GM23338 (cell line): Measurements from ENCODE around the gene PLCXD3. TPM values are rescaled to one million over a fixed set of nuclear protein-coding genes. Genes with fewer than 3 reads are reported as not detected.

Experiments used
- ATAC-seq: fragments of 200-7000 bp; cut with Tn5 transposase; 3 replicates; pipeline ENCODE4 v1.9.1; 2020
- DNase-seq: peaks from one replicate; pipeline ENCODE4 v3.0.0-alpha.2; 2015; ENCODE audit warnings: low spot score
- H2AFZ ChIP-seq: fragments of 200-600 bp; sonication (generic); 2 replicates; pipeline ENCODE4 v1.8.0; 2016; ENCODE audit warnings: antibody characterized with exemption, mild to moderate bottlenecking, moderate library complexity
- H3F3A ChIP-seq: fragments of 200-600 bp; sonication (generic); replicated peaks from 2 replicates; pipeline ENCODE4 v1.8.0; 2017; ENCODE audit warnings: antibody characterized with exemption, mixed run types, low read depth
- H3K27ac ChIP-seq: fragments of 200-600 bp; sonication (generic); 2 replicates; pipeline ENCODE4 v1.6.1; 2016; ENCODE audit warnings: low read depth
- H3K27me3 ChIP-seq: fragments of 200-600 bp; sonication (generic); 2 replicates; pipeline ENCODE4 v1.8.0; 2016; ENCODE audit warnings: mild to moderate bottlenecking, mixed run types, moderate library complexity; ENCODE audit not compliant: insufficient read depth
- H3K36me3 ChIP-seq: fragments of 200-600 bp; sonication (generic); 2 replicates; pipeline ENCODE4 v1.8.0; 2016; ENCODE audit warnings: mild to moderate bottlenecking; ENCODE audit not compliant: insufficient read depth
- H3K4me1 ChIP-seq: fragments of 200-600 bp; sonication (generic); 2 replicates; pipeline ENCODE4 v1.8.0; 2016; ENCODE audit warnings: mild to moderate bottlenecking, moderate library complexity; ENCODE audit not compliant: insufficient read depth
- H3K4me2 ChIP-seq: fragments of 200-600 bp; sonication (generic); 2 replicates; pipeline ENCODE4 v1.7.1; 2017; ENCODE audit warnings: mixed run types
- H3K4me3 ChIP-seq: fragments of 200-600 bp; sonication (generic); 2 replicates; pipeline ENCODE4 v1.6.1; 2016; ENCODE audit warnings: mixed run types
- H3K79me2 ChIP-seq: fragments of 200-600 bp; sonication (generic); replicated peaks from 2 replicates; pipeline ENCODE4 v1.8.0; 2017; ENCODE audit warnings: mild to moderate bottlenecking; ENCODE audit not compliant: insufficient read depth
- H3K9me2 ChIP-seq: fragments of 200-600 bp; sonication (generic); 2 replicates; pipeline ENCODE4 v1.8.0; 2017; ENCODE audit not compliant: insufficient read depth
- H4K20me1 ChIP-seq: fragments of 200-600 bp; sonication (generic); replicated peaks from 2 replicates; pipeline ENCODE4 v1.8.0; 2017; ENCODE audit warnings: mild to moderate bottlenecking; ENCODE audit not compliant: insufficient read depth
- H3K27ac Mint-ChIP-seq: 2 replicates; pipeline ENCODE4 v1.8.0; 2020; ENCODE audit warnings: inconsistent platforms, mild to moderate bottlenecking, moderate library complexity, mixed read lengths
- H3K27me3 Mint-ChIP-seq: 3 replicates; pipeline ENCODE4 v1.8.0; 2022; ENCODE audit warnings: low read depth, mild to moderate bottlenecking, moderate library complexity, mixed read lengths, inconsistent platforms; ENCODE audit not compliant: insufficient read depth, poor library complexity
- H3K36me3 Mint-ChIP-seq: 3 replicates; pipeline ENCODE4 v1.8.0; 2021; ENCODE audit warnings: low read depth, mild to moderate bottlenecking, inconsistent platforms, moderate library complexity, mixed read lengths
- H3K4me1 Mint-ChIP-seq: 3 replicates; pipeline ENCODE4 v1.8.0; 2020; ENCODE audit warnings: mild to moderate bottlenecking, inconsistent platforms, mixed read lengths
- H3K4me3 Mint-ChIP-seq: 3 replicates; pipeline ENCODE4 v1.8.0; 2021; ENCODE audit warnings: moderate library complexity, mild to moderate bottlenecking, inconsistent platforms, mixed read lengths
- H3K9me3 Mint-ChIP-seq: 3 replicates; pipeline ENCODE4 v1.8.0; 2020; ENCODE audit warnings: moderate library complexity, mild to moderate bottlenecking, inconsistent platforms, mixed read lengths
- CREB1 ChIP-seq: fragments of 250-450 bp; sonication (Bioruptor Pico); IDR thresholded peaks from 2 replicates; pipeline ENCODE4 v1.5.0; 2020; ENCODE audit warnings: low read depth, mild to moderate bottlenecking, moderate library complexity
- CTCF ChIP-seq, 2 experiments: fragments of 200-600 bp in 1 of 2; sonication (generic) in 1 of 2; conservative IDR thresholded peaks; 2 replicates each; pipeline versions ENCODE4 v1.5.1 to v1.6.1; 2016 to 2017; ENCODE audit warnings: antibody characterized with exemption in 2 of 2, low read depth in 2 of 2, mild to moderate bottlenecking in 2 of 2, moderate library complexity in 1 of 2
- ETS1 ChIP-seq: IDR thresholded peaks from 2 replicates; pipeline ENCODE4 v1.6.1; 2016; ENCODE audit warnings: antibody characterized with exemption
- EZH2phosphoT487 ChIP-seq: fragments of 200-600 bp; sonication (generic); IDR thresholded peaks from one replicate; pipeline ENCODE4 v1.8.1; 2018; ENCODE audit warnings: antibody characterized with exemption; ENCODE audit not compliant: unreplicated experiment
- JUNB ChIP-seq: IDR thresholded peaks from one replicate; pipeline ENCODE4 v1.6.1; 2016; ENCODE audit warnings: antibody characterized with exemption; ENCODE audit not compliant: unreplicated experiment
- NANOG ChIP-seq: IDR thresholded peaks from 2 replicates; pipeline ENCODE4 v1.6.1; 2016; ENCODE audit warnings: antibody characterized with exemption, borderline replicate concordance
- POLR2AphosphoS5 ChIP-seq: IDR thresholded peaks from 2 replicates; pipeline ENCODE4 v1.6.1; 2016; ENCODE audit warnings: antibody characterized with exemption, low read depth
- REST ChIP-seq: IDR thresholded peaks from one replicate; pipeline ENCODE4 v1.6.1; 2018; ENCODE audit warnings: antibody characterized with exemption; ENCODE audit not compliant: unreplicated experiment
- STAT1 ChIP-seq: IDR thresholded peaks from one replicate; pipeline ENCODE4 v1.6.1; 2016; ENCODE audit warnings: antibody characterized with exemption; ENCODE audit not compliant: unreplicated experiment
- ZNF114 ChIP-seq: fragments of 250-450 bp; sonication (Bioruptor Pico); IDR thresholded peaks from 2 replicates; pipeline ENCODE4 v1.5.0; 2020; ENCODE audit warnings: mild to moderate bottlenecking, moderate library complexity
- ZNF331 ChIP-seq: fragments of 250-450 bp; sonication (Bioruptor Pico); IDR thresholded peaks from 2 replicates; pipeline ENCODE4 v1.5.0; 2020; ENCODE audit warnings: low read depth, mild to moderate bottlenecking, moderate library complexity
- ZNF462 ChIP-seq: fragments of 250-450 bp; sonication (Bioruptor Pico); IDR thresholded peaks from 2 replicates; pipeline ENCODE4 v1.5.0; 2020; ENCODE audit warnings: mild to moderate bottlenecking, moderate library complexity
- polyA plus RNA-seq: library from polyadenylated mRNA; unstranded; fragments of >200 nt; fragmentation: Nextera tagmentation; extraction: Ambion mirVana; gene quantifications from 2 replicates; pipeline ENCODE4 v1.2.1, GENCODE V29; 2016
- total RNA-seq: library from RNA; depleted of rRNA; stranded (reverse); fragments of >200 nt; shearing (Covaris generic); gene quantifications from 2 replicates; pipeline ENCODE4 v1.2.3, GENCODE V29; 2014

PLCXD3 gene
- total and polyA plus RNA-seq, 2 experiments from 2014 or later = 0.03 TPM

GRCh38 chr5:41337216-41337615 is 173.2 kb downstream of the PLCXD3 start (continued):
- no peak for TF ChIP-seq ZNF331 (CRISPR knock-in tag)
- TF ChIP-seq ETS1 = no peak
- TF ChIP-seq ZNF114 (CRISPR knock-in tag) = no peak

- peaks cover 3% of the 10 kb centered on the region for H3K27me3 Mint-ChIP-seq
- H3K9me3 Mint-ChIP-seq = no peaks in the 10 kb centered on the region
- Histone ChIP-seq H3K4me2 (no peak overlapping the region), H3K4me3 (no peak overlapping the region), H3F3A (no peaks in the 10 kb centered on the region), H3K36me3 (no peaks in the 10 kb centered on the region), H4K20me1 (no peaks in the 10 kb centered on the region), H3K27me3 (no peaks in the 10 kb centered on the region), H2AFZ (peak overlapping the region; percentile 44; the same call in 1 of the 2 replicates), H3K4me1 (peaks cover 11% of the 10 kb centered on the region; the same call in 1 of the 2 replicates), H3K9me2 (no peaks in the 10 kb centered on the region), H3K79me2 (no peaks in the 10 kb centered on the region), H3K27ac (no peak overlapping the region)
- DNase-seq = peak; percentile 3
- no peaks in the 10 kb centered on the region for H3K36me3 Mint-ChIP-seq
- H3K4me3 Mint-ChIP-seq = no peak overlapping the region
- no peak for ATAC-seq
- no peak overlapping the region for H3K27ac Mint-ChIP-seq
- H3K4me1 Mint-ChIP-seq = peaks cover 12% of the 10 kb centered on the region
- TF ChIP-seq ZNF114 (CRISPR knock-in tag) = no peak
- no peak for TF ChIP-seq EZH2phosphoT487
- no peak for TF ChIP-seq CREB1 (CRISPR knock-in tag)
- no peak for TF ChIP-seq POLR2AphosphoS5
- no peak for TF ChIP-seq REST
- TF ChIP-seq NANOG = no peak
- no peak for TF ChIP-seq STAT1
- no peak for TF ChIP-seq ETS1
- TF ChIP-seq JUNB = no peak
- TF ChIP-seq CTCF (conservative IDR thresholded peaks at IDR 0.05; ENCODE audit: low read depth in 2 of 2) = no peak
- no peak for TF ChIP-seq ZNF462 (CRISPR knock-in tag)
- no peak for TF ChIP-seq ZNF331 (CRISPR knock-in tag)
Observed at GRCh38 chr5:41336471-41336870, 173.9 kb downstream of the PLCXD3 start.
